Ovary (tissue), 3 donors: Measurements from ENCODE around the gene NPFF.

Experiments used
- EP300 ChIP-seq: sonication (generic); formaldehyde crosslinking; IDR thresholded peaks from one replicate; pipeline ENCODE4 v1.6.1; 2017; ENCODE audit warnings: antibody characterized with exemption
- POLR2A ChIP-seq: fragments of 450-650 bp; IDR thresholded peaks from one replicate; pipeline ENCODE4 v1.6.1; 2017; ENCODE audit warnings: antibody characterized with exemption, mild to moderate bottlenecking, moderate library complexity
- TF ChIP-seq, protein P1 (sequence below), 3 donors: fragments of 450-650 bp in 2 of 3; fragments of 200-600 bp in 1 of 3; IDR thresholded peaks; one replicate each; pipeline versions ENCODE4 v1.5.1 to v1.8.0; 2016 to 2022; ENCODE audit warnings: antibody characterized with exemption in 3 of 3, mild to moderate bottlenecking in 1 of 3
- donor health status: DM: no; HTN: no; CAD: no.

DNA sequence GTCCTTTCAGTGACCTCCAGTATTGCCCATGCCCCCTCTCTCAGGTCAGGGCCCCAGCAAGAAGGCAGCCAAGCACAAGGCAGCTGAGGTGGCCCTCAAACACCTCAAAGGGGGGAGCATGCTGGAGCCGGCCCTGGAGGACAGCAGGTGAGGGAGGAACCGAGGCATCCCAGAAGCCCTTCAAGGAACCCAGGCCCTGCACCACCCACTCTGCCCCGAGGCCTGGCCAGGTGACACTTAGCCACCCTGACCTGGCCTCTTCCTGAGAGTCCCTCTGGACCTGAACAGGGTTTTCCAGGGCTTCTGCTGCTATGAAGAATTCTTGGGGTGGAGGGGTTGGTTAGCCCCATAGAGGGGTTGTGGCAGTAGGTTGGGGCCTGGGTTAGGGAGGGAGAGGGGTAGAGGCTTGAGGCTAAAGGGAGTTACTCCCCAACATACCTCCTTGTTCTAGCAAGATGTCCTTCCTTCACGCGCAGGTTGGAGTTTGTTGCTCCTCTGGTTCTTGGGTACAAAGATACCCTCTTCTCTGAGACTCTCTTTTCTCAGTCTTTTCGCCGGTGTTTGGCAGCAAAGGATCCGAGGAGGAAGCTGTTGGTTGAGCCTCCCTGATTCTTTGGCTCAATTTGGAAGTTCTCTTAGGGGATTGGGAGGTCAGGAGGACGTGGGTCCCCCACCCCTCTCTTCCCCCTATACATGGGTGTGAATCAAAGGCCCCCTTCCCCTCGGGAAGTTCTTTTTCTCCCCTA is 4.1 kb downstream of the NPFF start:
- TF ChIP-seq, protein P1, sequence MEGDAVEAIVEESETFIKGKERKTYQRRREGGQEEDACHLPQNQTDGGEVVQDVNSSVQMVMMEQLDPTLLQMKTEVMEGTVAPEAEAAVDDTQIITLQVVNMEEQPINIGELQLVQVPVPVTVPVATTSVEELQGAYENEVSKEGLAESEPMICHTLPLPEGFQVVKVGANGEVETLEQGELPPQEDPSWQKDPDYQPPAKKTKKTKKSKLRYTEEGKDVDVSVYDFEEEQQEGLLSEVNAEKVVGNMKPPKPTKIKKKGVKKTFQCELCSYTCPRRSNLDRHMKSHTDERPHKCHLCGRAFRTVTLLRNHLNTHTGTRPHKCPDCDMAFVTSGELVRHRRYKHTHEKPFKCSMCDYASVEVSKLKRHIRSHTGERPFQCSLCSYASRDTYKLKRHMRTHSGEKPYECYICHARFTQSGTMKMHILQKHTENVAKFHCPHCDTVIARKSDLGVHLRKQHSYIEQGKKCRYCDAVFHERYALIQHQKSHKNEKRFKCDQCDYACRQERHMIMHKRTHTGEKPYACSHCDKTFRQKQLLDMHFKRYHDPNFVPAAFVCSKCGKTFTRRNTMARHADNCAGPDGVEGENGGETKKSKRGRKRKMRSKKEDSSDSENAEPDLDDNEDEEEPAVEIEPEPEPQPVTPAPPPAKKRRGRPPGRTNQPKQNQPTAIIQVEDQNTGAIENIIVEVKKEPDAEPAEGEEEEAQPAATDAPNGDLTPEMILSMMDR (IDR thresholded peaks at IDR 0.05): no peak
- no peak for TF ChIP-seq EP300
- no peak for TF ChIP-seq POLR2A
